AG09319 (cell line): ENCODE results near the gene MEOX1.

ENCODE experiments used
- DNase-seq: peaks from one replicate; pipeline ENCODE4 v3.0.0-alpha.2; 2010; ENCODE audit warnings: low read depth; ENCODE audit errors: extremely low read depth
- TF ChIP-seq, protein P1 (sequence below): IDR thresholded peaks from 2 replicates; pipeline ENCODE4 v1.5.1; 2011; ENCODE audit warnings: low read depth, mild to moderate bottlenecking, inconsistent platforms, low read length, moderate library complexity

Gene MEOX1

DNA sequence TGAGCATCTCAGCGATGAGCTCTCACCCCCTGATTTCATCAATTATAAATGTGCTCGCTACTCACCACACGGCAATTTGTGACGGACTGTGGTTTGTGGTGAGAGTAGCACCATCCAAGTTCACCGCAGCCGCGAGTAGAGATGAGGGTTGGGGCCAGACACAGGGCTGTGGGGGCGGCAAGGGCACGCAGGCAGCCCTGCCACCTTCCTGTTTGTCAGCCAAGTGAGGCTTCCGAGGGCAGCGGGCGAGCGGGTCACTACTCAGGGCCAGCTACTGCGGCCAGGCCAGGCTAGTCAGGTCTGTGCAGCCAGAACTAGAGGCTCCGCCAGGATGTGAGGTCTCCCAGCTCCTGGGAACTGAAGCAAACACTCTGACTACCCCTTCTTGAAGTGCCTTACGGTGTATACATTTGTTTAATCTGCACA, 39.6 kb upstream of the MEOX1 start:
- TF ChIP-seq, protein P1, sequence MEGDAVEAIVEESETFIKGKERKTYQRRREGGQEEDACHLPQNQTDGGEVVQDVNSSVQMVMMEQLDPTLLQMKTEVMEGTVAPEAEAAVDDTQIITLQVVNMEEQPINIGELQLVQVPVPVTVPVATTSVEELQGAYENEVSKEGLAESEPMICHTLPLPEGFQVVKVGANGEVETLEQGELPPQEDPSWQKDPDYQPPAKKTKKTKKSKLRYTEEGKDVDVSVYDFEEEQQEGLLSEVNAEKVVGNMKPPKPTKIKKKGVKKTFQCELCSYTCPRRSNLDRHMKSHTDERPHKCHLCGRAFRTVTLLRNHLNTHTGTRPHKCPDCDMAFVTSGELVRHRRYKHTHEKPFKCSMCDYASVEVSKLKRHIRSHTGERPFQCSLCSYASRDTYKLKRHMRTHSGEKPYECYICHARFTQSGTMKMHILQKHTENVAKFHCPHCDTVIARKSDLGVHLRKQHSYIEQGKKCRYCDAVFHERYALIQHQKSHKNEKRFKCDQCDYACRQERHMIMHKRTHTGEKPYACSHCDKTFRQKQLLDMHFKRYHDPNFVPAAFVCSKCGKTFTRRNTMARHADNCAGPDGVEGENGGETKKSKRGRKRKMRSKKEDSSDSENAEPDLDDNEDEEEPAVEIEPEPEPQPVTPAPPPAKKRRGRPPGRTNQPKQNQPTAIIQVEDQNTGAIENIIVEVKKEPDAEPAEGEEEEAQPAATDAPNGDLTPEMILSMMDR = no peak
- peak; percentile 19 for DNase-seq

DNA sequence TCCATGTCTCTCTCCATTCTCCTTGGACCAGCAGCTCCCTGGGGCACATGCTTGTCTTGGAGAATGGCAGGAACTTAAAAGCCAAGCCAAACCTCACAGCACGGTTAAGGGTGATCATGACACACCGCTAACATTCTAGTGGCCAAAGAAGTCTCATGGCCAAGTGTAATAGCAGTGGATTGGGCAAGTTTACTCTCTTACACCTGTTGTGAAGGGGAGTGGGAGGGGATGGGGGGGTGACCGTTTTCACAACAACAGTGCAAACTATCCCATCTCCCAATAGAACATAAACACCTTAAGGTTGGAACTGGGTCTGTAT, 37.7 kb upstream of the MEOX1 start:
- TF ChIP-seq, protein P1 = no peak

DNA sequence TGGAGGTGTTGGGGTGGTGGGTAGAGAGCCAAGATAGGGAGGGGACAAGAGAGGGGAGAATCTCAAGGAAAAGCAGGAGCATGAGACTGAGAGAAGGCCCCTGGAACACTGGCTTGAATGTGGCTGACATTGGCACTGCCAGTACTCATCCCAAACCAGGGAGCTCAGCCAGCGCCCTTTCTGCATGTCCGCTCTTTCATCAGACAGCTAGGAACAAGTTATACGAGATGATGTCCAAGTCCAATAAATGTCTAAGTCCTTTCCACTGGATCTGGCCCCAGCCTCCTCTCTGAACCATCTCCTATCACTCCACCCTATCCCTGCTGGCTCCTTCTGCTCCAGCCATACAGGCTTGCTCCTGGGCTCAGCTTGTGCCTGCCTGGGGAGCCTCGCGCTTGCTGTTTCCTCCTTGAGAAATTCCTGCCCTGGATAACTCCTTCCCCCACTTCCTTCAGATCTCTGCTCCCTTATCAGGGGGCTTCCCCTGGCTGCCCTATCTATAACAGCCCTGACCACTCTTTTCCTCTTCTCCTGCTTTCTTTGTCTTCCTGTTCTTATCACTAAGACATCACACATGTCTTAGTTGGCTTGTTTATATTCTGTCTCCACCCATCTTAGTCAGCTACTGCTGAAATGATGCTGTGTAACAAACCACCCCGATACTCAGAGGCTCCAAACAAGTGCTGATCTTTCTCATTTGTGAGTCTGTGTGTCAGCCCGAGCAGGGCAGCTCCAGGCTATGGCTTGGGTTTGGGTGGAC, 37.1 kb upstream of the MEOX1 start:
- DNase-seq = no peak
- TF ChIP-seq, protein P1 = no peak

More for the DNA sequence above, 37.7 kb upstream of the MEOX1 start:
- DNase-seq = no peak

DNA sequence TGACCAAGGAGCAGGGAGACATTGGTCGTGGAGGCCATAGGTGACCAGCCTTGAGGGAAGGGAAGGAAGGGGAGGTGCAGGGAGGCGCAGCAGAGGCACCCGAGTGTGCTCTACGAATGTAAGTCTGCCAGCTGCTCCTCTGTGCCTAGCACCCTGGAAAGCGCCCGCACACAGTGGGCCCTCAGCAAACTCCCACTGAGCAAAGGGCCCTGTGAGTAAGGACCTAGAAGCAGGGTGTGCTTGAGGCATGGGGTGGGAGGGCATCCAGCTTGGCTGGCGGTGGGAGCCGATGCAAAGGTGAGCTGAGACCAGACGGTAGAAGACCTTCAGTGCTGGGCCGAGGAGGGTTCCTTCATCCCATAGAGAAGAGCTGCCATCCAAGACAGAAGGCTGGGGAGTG, 36.2 kb upstream of the MEOX1 start:
- TF ChIP-seq, protein P1 = no peak
- DNase-seq = no peak

- TF ChIP-seq, protein P1 = no peak
- DNase-seq = no peak
Observed at GRCh38 chr17:43696891-43697290, 35.2 kb upstream of the MEOX1 start.

DNA sequence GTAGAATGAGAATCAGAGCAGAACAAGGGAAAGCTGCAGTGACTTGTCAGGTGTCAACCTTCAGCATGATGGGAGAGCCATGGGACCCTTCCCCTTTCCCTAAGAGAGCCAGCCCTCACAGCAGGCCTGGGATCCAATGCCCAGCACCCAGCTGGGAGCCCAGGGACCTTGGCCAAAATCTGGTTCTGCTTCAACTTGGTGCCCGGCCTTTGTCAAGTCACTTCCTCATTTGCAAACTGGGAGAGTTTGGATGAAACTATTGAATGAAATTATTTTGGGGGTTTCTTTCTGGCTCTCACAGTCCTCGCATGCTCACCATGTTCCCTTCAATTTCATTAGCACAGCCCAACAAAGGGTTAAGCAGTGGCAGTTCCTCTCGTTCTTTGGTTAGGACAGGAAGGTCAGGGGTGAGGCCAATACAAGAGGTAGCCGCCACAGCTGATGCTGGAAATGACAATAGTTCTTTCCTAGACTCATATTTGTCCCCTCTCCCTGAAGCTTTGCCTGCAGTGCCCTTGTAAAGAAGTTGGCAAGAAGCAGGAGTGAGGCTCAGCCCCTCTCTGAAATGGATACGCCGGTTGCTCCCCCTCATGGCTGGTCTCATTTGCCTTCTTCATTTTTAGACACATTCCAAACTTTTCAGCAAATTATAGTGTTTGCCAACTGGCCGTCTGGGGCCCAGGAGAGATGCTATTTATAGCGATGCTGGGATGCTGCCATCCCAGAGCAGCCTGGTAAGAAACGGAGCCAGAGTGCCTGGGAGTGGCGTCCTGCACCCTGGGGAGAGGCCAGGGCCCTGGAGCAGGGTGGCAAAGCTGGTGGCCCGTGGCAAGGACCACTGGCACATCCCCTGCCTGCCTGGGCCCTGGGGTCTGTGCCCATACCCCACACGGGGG, 34.5 kb upstream of the MEOX1 start:
- DNase-seq = no peak
- TF ChIP-seq, protein P1 = peak; percentile 3
